A673 (cell line): ENCODE results near the gene C19orf38. TPM values are rescaled to one million over a fixed set of nuclear protein-coding genes. Genes with fewer than 3 reads are reported as not detected.

Experiments used
- BruUV-seq: library from RNA; stranded (reverse); fragments of 400-500 nt; replicated peaks from 2 replicates; lab custom pipeline; 2021; lab: Mats Ljungman, UMichigan
- CTCF ChIA-PET: fragments of 300-600 bp; sonication (Branson Sonifier 250); formaldehyde crosslinking; loops from one replicate; lab custom pipeline; 2022; ENCODE audit warnings: antibody characterized with exemption; lab: Charles Lee
- POLR2A ChIA-PET: fragments of 300-600 bp; sonication (Branson Sonifier 250); formaldehyde crosslinking; loops from one replicate; lab custom pipeline; 2022; ENCODE audit warnings: antibody characterized with exemption; ENCODE audit not compliant: low non-redundant PET; lab: Charles Lee
- DNase-seq: peaks from one replicate; pipeline ENCODE4 v3.0.0-alpha.2; 2015; ENCODE audit warnings: low spot score
- H3K27ac ChIP-seq: fragments of 200-600 bp; sonication (generic); 2 replicates; pipeline ENCODE4 v1.5.1; 2016; ENCODE audit warnings: mixed run types, low read depth, mild to moderate bottlenecking, mixed read lengths, antibody characterized with exemption, low read length; ENCODE audit not compliant: poor library complexity, severe bottlenecking
- H3K27me3 ChIP-seq: fragments of 200-600 bp; sonication (generic); replicated peaks from 2 replicates; pipeline ENCODE4 v1.6.1; 2017; ENCODE audit warnings: mixed run types, low read depth, mild to moderate bottlenecking, mixed read lengths, antibody characterized with exemption, low read length; ENCODE audit not compliant: insufficient read depth, poor library complexity
- H3K36me3 ChIP-seq: fragments of 200-600 bp; sonication (generic); 2 replicates; pipeline ENCODE4 v1.6.1; 2016; ENCODE audit warnings: mixed run types, mild to moderate bottlenecking, mixed read lengths, antibody characterized with exemption, low read length; ENCODE audit not compliant: insufficient read depth, poor library complexity, severe bottlenecking
- H3K4me1 ChIP-seq: fragments of 200-600 bp; sonication (generic); 2 replicates; pipeline ENCODE4 v1.6.1; 2017; ENCODE audit warnings: mixed run types, mild to moderate bottlenecking, mixed read lengths, antibody characterized with exemption, low read length; ENCODE audit not compliant: insufficient read depth, poor library complexity, severe bottlenecking
- H3K4me3 ChIP-seq: fragments of 200-600 bp; sonication (generic); 2 replicates; pipeline ENCODE4 v1.5.1; 2016; ENCODE audit warnings: low read depth, mixed run types, mild to moderate bottlenecking, mixed read lengths, low read length; ENCODE audit not compliant: poor library complexity, severe bottlenecking
- H3K9me3 ChIP-seq: fragments of 200-600 bp; sonication (generic); 2 replicates; pipeline ENCODE4 v1.6.1; 2016; ENCODE audit warnings: mixed run types, low read depth, mild to moderate bottlenecking, mixed read lengths, antibody characterized with exemption, low read length; ENCODE audit not compliant: poor library complexity, severe bottlenecking
- CTCF ChIP-seq: fragments of 300-800, 200-600 bp; sonication (generic); conservative IDR thresholded peaks from 2 replicates; pipeline ENCODE4 v1.5.1; 2017; ENCODE audit warnings: low read depth, mild to moderate bottlenecking, antibody characterized with exemption, low read length, moderate library complexity, mixed read lengths
- EZH2 ChIP-seq: fragments of 200-600 bp; sonication (generic); IDR thresholded peaks from 2 replicates; pipeline ENCODE4 v1.6.1; 2017; ENCODE audit warnings: borderline replicate concordance, low read depth, mild to moderate bottlenecking, mixed read lengths, antibody characterized with exemption, low read length; ENCODE audit not compliant: poor library complexity, severe bottlenecking
- intact Hi-C: fragments of 100-400 bp; cut with micrococcal nuclease; formaldehyde crosslinking; loops from one replicate; pipeline ENCODE4 v1.10.0; 2022; ENCODE audit not compliant: unreplicated experiment
- total RNA-seq: library from RNA; stranded (reverse); gene quantifications from 2 replicates; pipeline ENCODE4 v1.2.3, GENCODE V29; 2021

Gene C19orf38
- total RNA-seq, 1 experiment from 2014 or later = not detected

- Histone ChIP-seq H3K4me1 (no peaks in the 10 kb centered on the region), H3K27me3 (no peaks in the 10 kb centered on the region), H3K27ac (no peak overlapping the region), H3K4me3 (no peak overlapping the region), H3K36me3 (peaks cover 37% of the 10 kb centered on the region), H3K9me3 (no peaks in the 10 kb centered on the region)
- DNase-seq = no peak
- TF ChIP-seq CTCF (no peak), EZH2 (no peak)
- BruUV-seq = no TSS peak
- CTCF ChIA-PET = interaction anchor here (0.7 kb wide), 1 partner anchor 123 kb away, joined by 7 read pairs; no protein-coding TSS in a partner anchor
- intact Hi-C loops = no loop called here
- POLR2A ChIA-PET = interaction anchor here (0.6 kb wide), 2 partner anchors 10 to 780 kb away, joined by 3 to 10 read pairs; no protein-coding TSS in a partner anchor
These were observed 64.4 kb downstream of the C19orf38 start for GRCh38 chr19:10912619-10913018.

GRCh38 chr19:10913716-10914340, 65.6 kb downstream of the C19orf38 start:
- POLR2A ChIA-PET = no interaction called here

More at GRCh38 chr19:10913716-10914340, 65.6 kb downstream of the C19orf38 start:
- DNase-seq = no peak
- Histone ChIP-seq H3K4me3 (no peak overlapping the region), H3K27ac (no peak overlapping the region), H3K27me3 (no peaks in the 10 kb centered on the region), H3K9me3 (no peaks in the 10 kb centered on the region), H3K36me3 (peaks cover 26% of the 10 kb centered on the region), H3K4me1 (no peaks in the 10 kb centered on the region)
- CTCF ChIA-PET = no interaction called here
- intact Hi-C loops = no loop called here
- no peak for TF ChIP-seq CTCF
- TF ChIP-seq EZH2 = no peak
- no TSS peak for BruUV-seq
